PC-3 (cell line): ENCODE measurements around the gene TMEM239. TPM values are rescaled to one million over a fixed set of nuclear protein-coding genes. Genes with fewer than 3 reads are reported as not detected.
"Not testable (repeated sequence)": the region's sequence is repeated elsewhere in the genome, so short reads cannot be mapped to it uniquely, and the experiment has no call there.

ENCODE experiments used
- ATAC-seq: fragments of 200-7000 bp; cut with Tn5 transposase; 2 replicates; pipeline ENCODE4 v1.9.1; 2020; ENCODE audit warnings: mild to moderate bottlenecking, moderate library complexity
- BruUV-seq: library from RNA; stranded (reverse); fragments of 400-500 nt; replicated peaks from 2 replicates; lab custom pipeline; 2021; lab: Mats Ljungman, UMichigan
- CTCF ChIA-PET: fragments of 300-600 bp; sonication (Branson Sonifier 250); formaldehyde crosslinking; loops from one replicate; lab custom pipeline; 2022; ENCODE audit warnings: antibody characterized with exemption; lab: Charles Lee
- POLR2A ChIA-PET: fragments of 300-600 bp; sonication (Branson Sonifier 250); formaldehyde crosslinking; loops from one replicate; lab custom pipeline; 2022; ENCODE audit warnings: antibody characterized with exemption; ENCODE audit not compliant: unreplicated experiment; lab: Charles Lee
- DNase-seq: peaks from one replicate; pipeline ENCODE4 v3.0.0-alpha.2; 2015
- H2AFZ ChIP-seq: fragments of 300-600 bp; sonication (generic); 2 replicates; pipeline ENCODE4 v1.6.0; 2016; ENCODE audit warnings: antibody characterized with exemption, low read length
- H3F3A ChIP-seq: fragments of 300-600 bp; sonication (generic); one replicate; pipeline ENCODE4 v1.6.0; 2017; ENCODE audit warnings: antibody characterized with exemption, low read length, control low read depth, mild to moderate bottlenecking; ENCODE audit not compliant: unreplicated experiment
- H3K27ac ChIP-seq: fragments of 300-600 bp; sonication (generic); 2 replicates; pipeline ENCODE4 v1.5.1; 2016; ENCODE audit warnings: mild to moderate bottlenecking, low read length
- H3K27me3 ChIP-seq: fragments of 300-600 bp; sonication (generic); 2 replicates; pipeline ENCODE4 v1.6.1; 2016; ENCODE audit warnings: low read length, mixed read lengths
- H3K36me3 ChIP-seq: fragments of 300-600 bp; sonication (generic); 2 replicates; pipeline ENCODE4 v1.6.1; 2016; ENCODE audit warnings: low read depth, mixed run types, low read length, mixed read lengths
- H3K4me1 ChIP-seq: fragments of 300-600 bp; sonication (generic); 2 replicates; pipeline ENCODE4 v1.5.1; 2016; ENCODE audit warnings: low read length; ENCODE audit not compliant: insufficient read depth
- H3K4me2 ChIP-seq: fragments of 300-600 bp; sonication (generic); 2 replicates; pipeline ENCODE4 v1.6.0; 2016; ENCODE audit warnings: low read length
- H3K4me3 ChIP-seq: fragments of 300-600 bp; sonication (generic); 2 replicates; pipeline ENCODE4 v1.5.1; 2016; ENCODE audit warnings: mild to moderate bottlenecking, low read length, mixed read lengths
- H3K79me2 ChIP-seq: fragments of 300-600 bp; sonication (generic); 2 replicates; pipeline ENCODE4 v1.6.1; 2017; ENCODE audit warnings: low read length, mixed read lengths
- H3K9ac ChIP-seq: fragments of 300-600 bp; sonication (generic); 2 replicates; pipeline ENCODE4 v1.6.0; 2016; ENCODE audit warnings: mild to moderate bottlenecking, low read length
- H3K9me2 ChIP-seq: fragments of 300-600 bp; sonication (generic); replicated peaks from 2 replicates; pipeline ENCODE4 v1.6.1; 2016; ENCODE audit warnings: mixed run types, low read length, mixed read lengths
- H3K9me3 ChIP-seq: fragments of 300-600 bp; sonication (generic); 2 replicates; pipeline ENCODE4 v1.6.1; 2016; ENCODE audit warnings: low read length, mixed read lengths
- H4K20me1 ChIP-seq: fragments of 300-600 bp; sonication (generic); 2 replicates; pipeline ENCODE4 v1.6.1; 2016; ENCODE audit warnings: low read length, mixed read lengths
- EZH2 ChIP-seq: fragments of 300-600 bp; sonication (generic); IDR thresholded peaks from one replicate; pipeline ENCODE4 v1.6.1; 2017; ENCODE audit warnings: antibody characterized with exemption, mild to moderate bottlenecking, low read length; ENCODE audit not compliant: unreplicated experiment
- EZH2phosphoT487 ChIP-seq: fragments of 300-600 bp; sonication (generic); IDR thresholded peaks from 2 replicates; pipeline ENCODE4 v1.6.1; 2018; ENCODE audit warnings: mild to moderate bottlenecking, antibody characterized with exemption, low read length, borderline replicate concordance
- intact Hi-C: fragments of 100-400 bp; cut with micrococcal nuclease; formaldehyde crosslinking; loops from 2 replicates; pipeline ENCODE4 v1.9.0; 2023
- total RNA-seq: library from RNA; depleted of rRNA; stranded (reverse); fragments of >200 nt; gene quantifications from 2 replicates; pipeline ENCODE4 v1.2.3, GENCODE V29; 2014
- TF ChIP-seq, protein P1 (sequence below): fragments of 300-600 bp; sonication (generic); conservative IDR thresholded peaks from 2 replicates; pipeline ENCODE4 v1.5.1; 2017; ENCODE audit warnings: antibody characterized with exemption, low read depth, mild to moderate bottlenecking, low read length

TMEM239 gene
- total RNA-seq, 1 experiment from 2014 or later = 0.04 TPM

- Histone ChIP-seq H3K27me3 (no peaks in the 10 kb centered on the region), H2AFZ (peak overlapping the region; percentile 67), H4K20me1 (no peaks in the 10 kb centered on the region), H3K27ac (no peak overlapping the region), H3K36me3 (no peaks in the 10 kb centered on the region), H3K9me3 (no peaks in the 10 kb centered on the region), H3K79me2 (no peaks in the 10 kb centered on the region), H3K4me3 (no peak overlapping the region), H3K9ac (no peak overlapping the region), H3F3A (no peaks in the 10 kb centered on the region), H3K4me1 (peaks cover 23% of the 10 kb centered on the region), H3K9me2 (no peaks in the 10 kb centered on the region), H3K4me2 (peak overlapping the region; percentile 79)
- DNase-seq (no peak), ATAC-seq (no peak)
- BruUV-seq = no TSS peak
- ChIA-PET POLR2A (no interaction called here), CTCF (interaction anchor here (1.4 kb wide), 1 partner anchor 83 kb away, joined by 6 read pairs; no protein-coding TSS in a partner anchor)
- intact Hi-C loops = no loop called here
- TF ChIP-seq, protein P1, sequence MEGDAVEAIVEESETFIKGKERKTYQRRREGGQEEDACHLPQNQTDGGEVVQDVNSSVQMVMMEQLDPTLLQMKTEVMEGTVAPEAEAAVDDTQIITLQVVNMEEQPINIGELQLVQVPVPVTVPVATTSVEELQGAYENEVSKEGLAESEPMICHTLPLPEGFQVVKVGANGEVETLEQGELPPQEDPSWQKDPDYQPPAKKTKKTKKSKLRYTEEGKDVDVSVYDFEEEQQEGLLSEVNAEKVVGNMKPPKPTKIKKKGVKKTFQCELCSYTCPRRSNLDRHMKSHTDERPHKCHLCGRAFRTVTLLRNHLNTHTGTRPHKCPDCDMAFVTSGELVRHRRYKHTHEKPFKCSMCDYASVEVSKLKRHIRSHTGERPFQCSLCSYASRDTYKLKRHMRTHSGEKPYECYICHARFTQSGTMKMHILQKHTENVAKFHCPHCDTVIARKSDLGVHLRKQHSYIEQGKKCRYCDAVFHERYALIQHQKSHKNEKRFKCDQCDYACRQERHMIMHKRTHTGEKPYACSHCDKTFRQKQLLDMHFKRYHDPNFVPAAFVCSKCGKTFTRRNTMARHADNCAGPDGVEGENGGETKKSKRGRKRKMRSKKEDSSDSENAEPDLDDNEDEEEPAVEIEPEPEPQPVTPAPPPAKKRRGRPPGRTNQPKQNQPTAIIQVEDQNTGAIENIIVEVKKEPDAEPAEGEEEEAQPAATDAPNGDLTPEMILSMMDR = no peak
- TF ChIP-seq EZH2 = no peak
- no peak for TF ChIP-seq EZH2phosphoT487
Measured at GRCh38 chr20:2768632-2769015, 47.5 kb upstream of the TMEM239 start.

- H3K4me2 ChIP-seq, H3K9me2 ChIP-seq, H3K9me3 ChIP-seq, H3K27me3 ChIP-seq, BruUV-seq, CTCF ChIA-PET, H3K36me3 ChIP-seq, POLR2A ChIA-PET, ATAC-seq, H3K27ac ChIP-seq, H3F3A ChIP-seq, H3K9ac ChIP-seq, H3K4me3 ChIP-seq, H2AFZ ChIP-seq, H3K79me2 ChIP-seq, intact Hi-C loops, DNase-seq, H4K20me1 ChIP-seq: not testable (repeated sequence)
- H3K4me1 ChIP-seq = peaks cover 23% of the 10 kb centered on the region
Measured at GRCh38 chr20:2770091-2770490, 46.1 kb upstream of the TMEM239 start.

DNA sequence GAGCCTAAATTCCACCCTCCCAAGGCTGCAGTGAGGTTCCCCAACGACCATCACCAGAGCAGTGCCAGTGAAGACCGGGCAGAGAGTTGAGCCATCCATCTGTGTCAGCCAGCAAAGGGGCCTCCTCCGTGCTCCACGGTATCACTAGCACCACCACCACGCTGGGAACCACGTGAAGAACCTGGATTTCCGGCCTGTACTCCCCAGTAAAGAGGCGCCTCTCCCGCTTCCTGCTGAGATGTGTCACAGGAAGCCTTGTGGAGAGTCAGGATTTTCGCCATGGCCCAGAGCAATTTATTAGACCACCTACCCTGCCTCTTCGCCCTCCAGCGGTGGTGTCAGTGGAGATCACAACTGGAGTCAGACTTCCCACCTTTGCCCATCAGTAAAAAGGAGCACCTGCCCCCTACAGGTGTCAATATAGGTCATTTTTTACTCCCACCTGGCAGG lies 44.5 kb upstream of the TMEM239 start:
- no TSS peak for BruUV-seq
- no peak overlapping the region for H3K4me2 ChIP-seq
- H3K9me3 ChIP-seq = no peaks in the 10 kb centered on the region
- H3K27ac ChIP-seq = no peak overlapping the region
- ATAC-seq (peak; percentile 13; the same call in 1 of the 2 replicates), DNase-seq (peak; percentile 40)
- no peaks in the 10 kb centered on the region for H4K20me1 ChIP-seq
- intact Hi-C loops = no loop called here
- H3K9me2 ChIP-seq = no peaks in the 10 kb centered on the region
- H3K4me3 ChIP-seq = no peak overlapping the region
- no peaks in the 10 kb centered on the region for H3K79me2 ChIP-seq
- POLR2A ChIA-PET = no interaction called here
- no peaks in the 10 kb centered on the region for H3F3A ChIP-seq
- H3K27me3 ChIP-seq = no peaks in the 10 kb centered on the region
- CTCF ChIA-PET = no interaction called here
- H3K36me3 ChIP-seq = no peaks in the 10 kb centered on the region
- H3K4me1 ChIP-seq = peaks cover 23% of the 10 kb centered on the region
- H3K9ac ChIP-seq = no peak overlapping the region
- no peak overlapping the region for H2AFZ ChIP-seq
- TF ChIP-seq, protein P1 = no peak; the same call in 1 of the 2 replicates
